Amniotic stem cell (primary cell): Measurements from ENCODE around the gene GDPD5.

Source experiments
- DNase-seq: peaks from one replicate; lab custom pipeline; 2025; lab: John Stamatoyannopoulos, UW

The GDPD5 gene

GRCh38 chr11:75472081-75472732 is 53.5 kb downstream of the GDPD5 start:
- DNase-seq: no peak

DNA sequence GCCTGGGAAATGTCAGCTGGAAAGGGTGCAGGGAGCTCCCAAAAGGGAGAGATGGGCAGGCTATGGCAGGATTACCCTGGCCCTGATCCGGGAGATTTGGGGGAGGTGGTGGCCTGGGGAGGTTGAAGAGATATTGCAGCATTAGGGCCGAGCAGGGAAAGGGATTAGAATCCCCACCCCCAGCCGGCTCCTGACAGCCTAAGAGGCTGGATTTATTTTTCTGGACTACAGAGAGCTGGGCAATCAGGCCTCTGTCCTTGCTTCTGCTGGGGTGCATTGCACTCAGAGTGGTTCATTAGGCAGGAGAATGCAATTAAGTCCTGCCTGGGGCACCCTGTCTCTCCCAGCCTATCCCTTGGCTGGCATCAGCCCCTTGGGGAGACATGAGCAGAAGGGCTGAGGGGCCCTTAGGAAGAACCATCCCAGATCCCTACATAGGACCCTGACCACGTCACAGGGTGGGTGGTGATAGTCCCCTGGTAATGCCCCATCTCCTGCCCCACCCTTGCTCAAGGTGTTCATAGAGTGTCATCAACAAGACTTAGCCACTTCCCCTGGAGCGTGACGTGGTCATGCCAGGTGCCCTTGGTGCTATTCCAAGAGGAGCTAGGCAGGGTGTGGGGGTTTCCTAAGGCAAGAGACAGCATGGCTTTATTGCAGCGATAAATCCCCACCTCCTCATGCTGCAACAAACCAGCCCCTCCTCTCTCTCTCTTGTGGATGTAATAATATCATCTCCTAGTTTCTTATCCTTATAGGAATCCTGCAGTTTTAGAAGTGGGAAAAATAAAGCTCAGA is 54.4 kb downstream of the GDPD5 start:
- DNase-seq: no peak

- DNase-seq: no peak
Measured at GRCh38 chr11:75470476-75471080, 55.2 kb downstream of the GDPD5 start.

DNA sequence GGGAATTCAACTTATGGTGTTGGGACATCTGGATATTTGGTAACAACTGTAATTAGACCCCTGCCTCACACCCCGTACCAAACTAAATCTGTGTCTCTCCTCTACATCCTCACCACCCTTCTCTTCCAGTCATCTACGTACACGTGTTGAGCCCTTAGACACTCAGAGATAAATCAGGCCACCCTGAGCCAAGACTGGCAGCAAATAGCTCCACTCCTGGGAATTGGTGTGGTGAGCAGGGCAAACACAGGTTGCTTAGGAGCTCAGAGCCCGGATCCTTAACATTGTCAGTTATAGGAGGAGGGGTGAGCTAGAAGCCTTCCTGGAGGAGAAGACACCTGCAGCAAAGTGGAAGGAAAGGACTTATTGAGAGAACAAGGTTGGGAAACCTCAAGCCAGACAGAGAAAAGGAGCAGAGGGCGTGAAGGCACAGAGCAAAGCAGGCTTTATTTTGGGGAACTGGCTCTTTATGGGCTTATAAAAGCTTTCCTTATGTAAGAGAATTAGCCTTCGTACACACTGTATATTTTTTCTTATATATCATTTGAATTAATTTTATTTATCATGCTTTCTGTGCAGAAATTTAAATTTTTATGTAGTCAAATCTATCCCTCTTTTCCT is 55.8 kb downstream of the GDPD5 start:
- DNase-seq: no peak

GRCh38 chr11:75468534-75469340 is 57.0 kb downstream of the GDPD5 start:
- DNase-seq: no peak

DNA sequence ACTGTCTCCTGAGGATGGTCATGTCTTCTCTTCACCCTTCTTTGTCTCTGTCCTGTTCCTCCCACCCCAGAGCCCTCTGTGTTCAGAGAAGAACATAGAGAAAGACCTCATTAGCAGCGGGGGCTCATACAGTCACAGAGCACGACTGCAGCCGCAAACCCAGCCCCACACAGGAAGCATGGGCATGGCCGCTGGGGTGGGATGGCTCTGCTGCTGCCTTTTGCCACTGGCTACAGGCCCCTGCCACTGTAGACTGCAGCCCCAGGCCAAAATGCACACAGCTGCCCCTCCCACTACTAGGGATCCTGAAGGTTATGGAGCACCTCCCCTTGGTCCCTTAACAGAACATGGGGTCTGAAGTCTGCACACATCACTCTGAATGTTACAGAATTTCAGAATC is 57.9 kb downstream of the GDPD5 start:
- no peak for DNase-seq

DNA sequence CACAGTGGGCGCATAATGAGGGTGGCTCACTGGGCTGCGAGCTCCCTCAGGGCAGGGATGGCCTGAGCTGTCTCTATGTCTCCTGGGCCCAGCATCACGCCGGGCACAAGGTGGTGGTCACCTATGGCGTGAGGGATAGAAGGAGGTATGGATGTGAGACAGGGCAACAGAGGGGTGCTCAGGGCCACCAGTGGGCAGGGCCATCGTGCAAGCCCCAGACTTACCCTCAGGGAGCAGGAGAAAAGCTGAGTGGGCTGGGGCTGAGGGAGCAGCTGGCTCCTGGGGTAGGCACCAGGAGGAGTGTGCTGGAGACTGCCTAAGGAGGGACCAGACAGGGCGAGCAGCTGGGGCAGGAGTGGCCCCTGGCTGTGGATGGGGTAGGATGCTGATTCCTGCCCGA is 58.4 kb downstream of the GDPD5 start:
- DNase-seq: no peak

GRCh38 chr11:75465701-75466531 is 59.8 kb downstream of the GDPD5 start:
- DNase-seq: no peak

GRCh38 chr11:75463106-75463774 is 62.5 kb downstream of the GDPD5 start:
- no peak for DNase-seq

DNA sequence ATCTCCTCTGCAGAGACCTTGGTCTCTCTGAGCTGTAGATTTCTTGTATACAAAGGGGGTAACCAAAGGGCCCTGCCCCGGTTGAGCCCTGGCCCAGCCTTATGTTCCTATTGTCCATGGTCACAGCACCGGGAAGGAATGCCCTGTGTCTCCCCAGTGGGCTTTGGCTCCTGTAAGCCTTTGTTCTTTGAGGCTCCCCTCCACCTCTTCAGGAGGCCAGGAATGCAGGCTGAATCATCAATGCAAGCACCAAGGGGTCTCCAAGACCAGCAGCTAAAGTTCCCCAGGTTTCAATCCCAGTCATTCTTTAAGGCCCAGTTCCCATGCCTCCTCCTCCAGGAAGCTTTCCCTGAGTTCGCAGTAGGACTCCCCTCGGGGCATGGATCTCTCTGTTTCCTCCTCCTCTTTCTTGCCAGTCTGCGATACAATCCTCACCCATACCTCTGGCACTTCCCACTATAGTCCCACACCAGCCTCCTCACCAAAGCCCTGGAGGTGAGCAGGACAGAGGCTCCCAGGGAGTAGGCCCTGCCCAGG is 63.6 kb downstream of the GDPD5 start:
- DNase-seq: no peak

DNA sequence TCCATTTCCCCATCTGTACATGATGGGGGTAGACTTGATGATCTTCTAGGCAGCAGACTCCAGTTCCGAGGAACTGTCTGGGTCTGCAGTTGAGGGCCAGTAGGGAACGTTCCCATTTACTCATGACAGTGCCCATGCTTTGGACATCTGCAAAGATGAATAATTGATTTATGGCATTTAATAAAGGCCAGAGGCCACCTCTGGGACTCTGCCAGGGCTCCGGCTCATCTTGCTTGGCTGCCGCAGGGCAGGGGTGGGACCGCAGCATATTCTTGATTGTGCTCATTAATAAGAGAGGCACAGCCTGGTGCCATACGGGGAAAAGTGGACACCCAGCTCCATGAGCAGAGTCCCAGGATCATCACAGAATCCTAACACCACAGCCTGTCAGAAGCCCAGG is 64.6 kb downstream of the GDPD5 start:
- DNase-seq: no peak

DNA sequence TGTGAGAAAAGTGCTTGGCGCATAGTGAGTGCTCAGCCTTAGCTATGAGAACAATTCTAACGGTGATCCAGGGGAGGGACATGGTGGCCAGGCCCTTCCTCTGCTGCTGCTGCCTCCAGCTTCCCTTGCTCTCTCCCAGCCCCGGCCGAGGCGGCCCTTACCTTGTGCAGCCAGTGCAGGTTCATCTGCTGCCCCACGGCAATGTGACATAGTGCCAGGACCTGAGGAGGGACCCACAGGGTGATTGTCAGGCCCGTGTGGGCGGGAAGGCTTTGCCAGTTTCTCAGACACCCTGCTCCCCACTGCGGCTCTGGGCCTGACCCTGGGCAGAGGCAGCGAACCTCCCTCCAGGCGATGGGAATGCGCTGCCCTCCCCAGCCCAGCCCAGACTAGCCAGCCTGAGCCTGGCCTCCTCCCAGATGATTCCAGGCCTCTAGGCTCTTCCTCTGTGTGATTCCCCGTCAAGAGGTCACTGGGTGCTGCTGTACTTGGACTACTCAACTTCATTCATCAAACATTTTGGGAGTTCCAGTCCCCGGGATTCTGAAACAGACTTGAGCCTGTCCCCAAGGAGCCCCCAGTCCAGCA is 69.1 kb downstream of the GDPD5 start:
- no peak for DNase-seq

GRCh38 chr11:75454987-75455386 is 70.8 kb downstream of the GDPD5 start:
- no peak for DNase-seq

DNA sequence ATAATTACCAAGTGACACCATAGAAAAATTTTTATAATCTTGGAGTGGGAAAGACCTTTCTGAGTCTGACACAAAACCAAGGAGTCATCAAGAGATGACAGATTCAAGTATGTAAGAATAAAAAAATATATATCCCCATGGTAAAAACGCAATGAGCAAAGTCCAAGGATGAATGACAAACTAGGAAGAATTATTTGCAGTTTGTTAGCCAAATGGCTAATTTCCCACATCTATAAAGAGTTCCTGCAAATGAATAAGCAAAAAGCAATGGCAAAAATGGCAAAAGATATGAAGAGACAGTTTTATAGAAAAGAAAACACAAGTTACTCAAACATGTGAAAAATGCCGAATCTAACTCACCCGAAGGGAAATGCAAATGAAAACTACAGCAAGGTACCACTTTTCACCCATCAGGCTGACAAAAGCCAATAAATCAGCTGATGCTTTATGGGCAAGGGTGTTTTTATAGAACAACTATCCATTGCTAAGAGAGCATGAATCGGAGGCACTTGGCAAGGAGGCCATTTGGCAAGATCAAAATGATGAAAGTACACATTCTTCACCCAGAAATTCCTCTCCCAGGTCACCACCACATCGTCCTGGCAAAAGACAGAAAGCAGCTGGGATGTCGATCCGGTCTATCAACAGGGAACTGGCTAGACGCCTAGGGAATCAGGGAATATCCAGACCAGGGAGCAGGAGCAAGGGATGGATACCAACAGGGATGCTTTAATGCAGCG is 71.7 kb downstream of the GDPD5 start:
- no peak for DNase-seq

GRCh38 chr11:75450826-75451821 is 74.6 kb downstream of the GDPD5 start:
- DNase-seq: no peak

DNA sequence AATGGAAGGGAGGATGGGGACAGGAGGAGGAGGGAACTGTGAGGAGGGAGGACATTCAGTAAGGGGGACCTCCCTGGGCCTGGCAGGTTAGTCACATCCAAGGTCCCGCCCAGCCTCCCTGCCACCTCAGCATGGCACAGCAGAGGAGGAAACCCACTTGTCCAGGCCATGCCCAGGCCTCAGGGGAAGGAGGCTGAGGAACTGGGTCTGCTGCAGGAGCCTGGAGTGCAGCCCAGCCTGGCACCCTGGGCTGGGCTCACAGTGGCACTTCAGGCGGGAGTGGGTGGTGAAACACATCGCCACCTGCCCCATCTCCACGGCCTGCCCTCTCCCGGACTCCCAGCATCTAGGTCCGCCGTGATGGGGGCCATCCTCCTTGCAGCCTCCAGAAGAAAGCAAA is 75.5 kb downstream of the GDPD5 start:
- DNase-seq: no peak

DNA sequence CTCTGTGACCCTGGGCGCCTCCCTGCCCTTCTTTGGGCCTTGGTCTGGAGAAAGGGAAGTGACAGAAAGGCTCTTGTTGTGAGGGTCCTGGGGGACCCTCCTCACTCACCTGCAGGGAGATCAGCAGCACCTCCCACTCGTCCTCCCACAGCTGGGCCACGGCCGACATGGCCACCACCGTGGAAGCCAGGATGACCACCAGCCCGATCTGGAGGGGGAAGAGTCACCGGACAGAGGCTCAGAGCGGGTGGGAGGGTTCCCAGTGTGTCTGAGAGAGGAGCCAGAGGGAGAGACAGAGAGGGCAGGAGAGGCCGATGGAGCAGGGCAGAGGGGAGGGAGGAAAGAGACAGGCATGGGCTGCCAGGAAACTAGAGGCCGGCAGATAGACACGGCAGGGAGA is 76.0 kb downstream of the GDPD5 start:
- DNase-seq: no peak

GRCh38 chr11:75449271-75449670 is 76.5 kb downstream of the GDPD5 start:
- DNase-seq: no peak
